Testis (tissue), 3 donors: ENCODE results near the gene SIRT4. TPM values are rescaled to one million over a fixed set of nuclear protein-coding genes. Genes with fewer than 3 reads are reported as not detected.

ENCODE experiments used
- DNase-seq: peaks from one replicate; pipeline ENCODE4 v3.0.0-alpha.2; 2019
- H3K27ac ChIP-seq, 2 donors: fragments of 200-600 bp; sonication (generic); one replicate each; pipeline ENCODE4 v1.5.1; 2019
- H3K27me3 ChIP-seq: fragments of 200-600 bp; sonication (generic); one replicate; pipeline ENCODE4 v1.5.1; 2019
- H3K36me3 ChIP-seq: fragments of 200-600 bp; sonication (generic); one replicate; pipeline ENCODE4 v1.5.1; 2017; ENCODE audit warnings: low read depth; ENCODE audit errors: missing control alignments
- H3K4me1 ChIP-seq: fragments of 200-600 bp; sonication (generic); one replicate; pipeline ENCODE4 v1.5.1; 2019
- H3K4me3 ChIP-seq, 2 donors: fragments of 200-600 bp; sonication (generic); one replicate each; pipeline ENCODE4 v1.5.1; 2017 to 2019
- H3K9me3 ChIP-seq: fragments of 200-600 bp; sonication (generic); one replicate; pipeline ENCODE4 v1.5.1; 2017
- POLR2A ChIP-seq: fragments of 450-650 bp; IDR thresholded peaks from one replicate; pipeline ENCODE4 v1.6.1; 2017; ENCODE audit warnings: antibody characterized with exemption, mild to moderate bottlenecking, moderate library complexity
- WGBS, 2 donors: methylation state at CpG; one replicate each; pipeline ENCODE4 v1.1.5; 2018; 5-methylcytosine and 5-hydroxymethylcytosine counted together
- intact Hi-C: fragments of 100-400 bp; cut with DNase I; formaldehyde crosslinking; loops from one replicate; pipeline ENCODE4 v1.15.1; 2023; ENCODE audit warnings: low total_unique reads
- polyA plus RNA-seq: library from polyadenylated mRNA; stranded (reverse); fragments of 350-450 nt; fragmentation: Illumina TruSeq; extraction: RNeasy Lipid Tissue Mini Kit (QIAGEN cat#74804); gene quantifications from one replicate; pipeline ENCODE4 v1.2.3, GENCODE V29; 2014; ENCODE audit warnings: low read depth, low replicate concordance; ENCODE audit not compliant: insufficient read depth
- total RNA-seq, 2 donors: library from RNA; depleted of rRNA; stranded (reverse); fragments of >200 nt; gene quantifications; one replicate each; pipeline ENCODE4 v1.2.3, GENCODE V29; 2016
- TF ChIP-seq, protein P1 (sequence below), 3 experiments: fragments of 450-650 bp in 2 of 3; fragments of 200-600 bp in 1 of 3; sonication (generic) in 1 of 3; IDR thresholded peaks; one replicate each; pipeline ENCODE4 v1.5.1; 2016 to 2019; ENCODE audit warnings: antibody characterized with exemption in 3 of 3, mild to moderate bottlenecking in 2 of 3, moderate library complexity in 1 of 3

SIRT4 gene
- total and polyA plus RNA-seq, 3 donors from 2014 or later = 3.3 to 10.0 (median 5.0) TPM

DNA sequence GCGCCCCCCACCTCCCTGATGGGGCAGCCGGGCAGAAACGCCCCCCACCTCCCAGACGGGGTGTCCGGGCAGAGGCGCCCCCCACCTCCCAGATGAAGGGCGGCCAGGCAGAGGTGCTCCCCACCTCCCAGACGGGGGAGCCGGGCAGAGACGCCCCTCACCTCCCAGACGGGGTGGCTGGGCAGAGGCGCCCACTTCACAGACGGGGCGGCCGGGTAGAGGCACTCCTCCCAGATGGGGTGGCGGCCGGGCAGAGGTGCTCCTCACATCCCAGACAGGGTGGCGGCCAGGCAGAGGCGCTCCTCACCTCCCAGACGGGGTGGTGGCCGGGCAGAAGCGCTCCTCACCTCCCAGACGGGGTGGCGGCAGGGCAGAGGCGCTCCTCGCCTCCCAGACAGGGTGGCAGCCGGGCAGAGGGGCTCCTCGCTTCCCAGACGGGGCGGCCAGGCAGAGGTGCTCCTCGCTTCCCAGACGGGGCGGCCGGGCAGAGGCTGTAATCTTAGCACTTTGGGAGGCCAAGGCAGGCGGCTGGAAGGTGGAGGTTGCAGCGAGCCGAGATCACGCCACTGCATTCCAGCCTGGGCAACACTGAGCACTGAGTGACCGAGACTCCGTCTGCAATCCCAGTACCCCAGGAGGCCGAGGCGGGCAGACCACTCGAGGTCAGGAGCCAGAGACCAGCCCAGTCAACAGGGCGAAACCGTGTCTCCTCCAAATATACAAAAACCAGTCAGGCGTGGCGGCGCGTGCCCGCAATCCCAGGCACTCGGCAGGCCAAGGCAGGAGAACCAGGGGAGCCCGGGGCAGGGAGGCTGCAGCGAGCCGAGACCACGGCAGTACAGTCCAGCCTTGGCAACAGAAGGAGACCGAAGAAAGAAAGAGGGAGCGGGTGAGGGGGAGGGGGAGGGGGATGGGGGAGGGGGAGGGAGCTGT, 23.7 kb upstream of the SIRT4 start:
- TF ChIP-seq POLR2A = no peak
- TF ChIP-seq, protein P1, sequence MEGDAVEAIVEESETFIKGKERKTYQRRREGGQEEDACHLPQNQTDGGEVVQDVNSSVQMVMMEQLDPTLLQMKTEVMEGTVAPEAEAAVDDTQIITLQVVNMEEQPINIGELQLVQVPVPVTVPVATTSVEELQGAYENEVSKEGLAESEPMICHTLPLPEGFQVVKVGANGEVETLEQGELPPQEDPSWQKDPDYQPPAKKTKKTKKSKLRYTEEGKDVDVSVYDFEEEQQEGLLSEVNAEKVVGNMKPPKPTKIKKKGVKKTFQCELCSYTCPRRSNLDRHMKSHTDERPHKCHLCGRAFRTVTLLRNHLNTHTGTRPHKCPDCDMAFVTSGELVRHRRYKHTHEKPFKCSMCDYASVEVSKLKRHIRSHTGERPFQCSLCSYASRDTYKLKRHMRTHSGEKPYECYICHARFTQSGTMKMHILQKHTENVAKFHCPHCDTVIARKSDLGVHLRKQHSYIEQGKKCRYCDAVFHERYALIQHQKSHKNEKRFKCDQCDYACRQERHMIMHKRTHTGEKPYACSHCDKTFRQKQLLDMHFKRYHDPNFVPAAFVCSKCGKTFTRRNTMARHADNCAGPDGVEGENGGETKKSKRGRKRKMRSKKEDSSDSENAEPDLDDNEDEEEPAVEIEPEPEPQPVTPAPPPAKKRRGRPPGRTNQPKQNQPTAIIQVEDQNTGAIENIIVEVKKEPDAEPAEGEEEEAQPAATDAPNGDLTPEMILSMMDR (IDR thresholded peaks at IDR 0.05) = no peak
- Histone ChIP-seq H3K4me3 (no peak overlapping the region), H3K4me1 (no peaks in the 10 kb centered on the region), H3K36me3 (no peaks in the 10 kb centered on the region), H3K27ac (no peak overlapping the region), H3K27me3 (no peaks in the 10 kb centered on the region), H3K9me3 (no peaks in the 10 kb centered on the region)
- 63 to 91% methylated on average over 21 to 56 of the region's 57 CpGs for WGBS, 2 donors
- intact Hi-C loops = no loop called here
- DNase-seq = no peak

DNA sequence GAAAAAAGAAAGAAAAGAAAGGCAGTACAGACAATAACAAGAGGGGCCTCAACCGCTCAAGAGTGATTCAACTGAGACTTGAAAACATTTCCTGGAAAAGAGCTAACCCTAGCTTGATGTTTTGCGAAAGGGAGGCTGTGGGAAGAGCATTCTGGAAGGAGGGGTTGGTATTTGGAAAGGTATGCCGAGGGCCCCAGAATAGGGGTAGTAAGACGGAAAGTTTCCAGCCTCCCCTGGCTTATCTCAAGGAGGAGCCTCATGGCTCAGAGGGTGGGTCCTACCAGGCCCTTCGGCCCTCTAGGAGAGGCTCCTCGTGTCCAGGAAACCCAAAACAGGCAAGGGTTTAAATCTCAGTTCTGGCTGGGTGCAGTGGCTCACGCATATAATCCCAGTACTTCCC, 18.8 kb upstream of the SIRT4 start:
- no peaks in the 10 kb centered on the region for H3K27me3 ChIP-seq
- H3K4me1 ChIP-seq = no peaks in the 10 kb centered on the region
- H3K27ac ChIP-seq = no peak overlapping the region
- no peak for TF ChIP-seq POLR2A
- TF ChIP-seq, protein P1 (IDR thresholded peaks at IDR 0.05) = no peak
- no peaks in the 10 kb centered on the region for H3K9me3 ChIP-seq
- no peaks in the 10 kb centered on the region for H3K36me3 ChIP-seq
- intact Hi-C loops = no loop called here
- 73 to 87% methylated on average over 7 of the region's 7 CpGs for WGBS, 2 donors
- no peak for DNase-seq
- H3K4me3 ChIP-seq = no peak overlapping the region

DNA sequence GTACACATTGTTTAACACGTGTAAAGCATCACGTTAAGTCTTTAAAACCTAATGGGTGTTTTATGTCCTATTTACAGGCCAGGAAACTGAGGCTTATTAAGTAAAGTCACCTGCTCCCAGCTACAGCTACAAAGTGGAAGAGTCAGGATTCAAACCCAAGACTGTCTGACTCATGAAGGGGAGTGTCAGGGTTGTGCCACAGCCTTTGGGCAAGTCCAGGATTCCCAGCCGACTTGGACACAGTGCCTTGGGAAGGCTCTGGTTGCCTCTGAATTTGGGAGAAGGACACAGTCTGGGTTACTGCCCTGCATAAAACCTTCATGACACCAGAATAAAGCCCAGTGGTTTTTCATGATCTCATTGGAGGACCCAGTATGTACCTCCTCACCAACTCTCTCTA, 17.7 kb upstream of the SIRT4 start:
- no peak overlapping the region for H3K4me3 ChIP-seq
- no peaks in the 10 kb centered on the region for H3K27me3 ChIP-seq
- no peak overlapping the region for H3K27ac ChIP-seq
- H3K9me3 ChIP-seq = no peaks in the 10 kb centered on the region
- 82 to 92% methylated on average over 3 of the region's 3 CpGs for whole genome bisulfite sequencing, 2 donors
- intact Hi-C loops = no loop called here
- no peak for TF ChIP-seq POLR2A
- TF ChIP-seq, protein P1 (IDR thresholded peaks at IDR 0.05) = no peak
- H3K36me3 ChIP-seq = no peaks in the 10 kb centered on the region
- no peaks in the 10 kb centered on the region for H3K4me1 ChIP-seq
- DNase-seq = no peak

DNA sequence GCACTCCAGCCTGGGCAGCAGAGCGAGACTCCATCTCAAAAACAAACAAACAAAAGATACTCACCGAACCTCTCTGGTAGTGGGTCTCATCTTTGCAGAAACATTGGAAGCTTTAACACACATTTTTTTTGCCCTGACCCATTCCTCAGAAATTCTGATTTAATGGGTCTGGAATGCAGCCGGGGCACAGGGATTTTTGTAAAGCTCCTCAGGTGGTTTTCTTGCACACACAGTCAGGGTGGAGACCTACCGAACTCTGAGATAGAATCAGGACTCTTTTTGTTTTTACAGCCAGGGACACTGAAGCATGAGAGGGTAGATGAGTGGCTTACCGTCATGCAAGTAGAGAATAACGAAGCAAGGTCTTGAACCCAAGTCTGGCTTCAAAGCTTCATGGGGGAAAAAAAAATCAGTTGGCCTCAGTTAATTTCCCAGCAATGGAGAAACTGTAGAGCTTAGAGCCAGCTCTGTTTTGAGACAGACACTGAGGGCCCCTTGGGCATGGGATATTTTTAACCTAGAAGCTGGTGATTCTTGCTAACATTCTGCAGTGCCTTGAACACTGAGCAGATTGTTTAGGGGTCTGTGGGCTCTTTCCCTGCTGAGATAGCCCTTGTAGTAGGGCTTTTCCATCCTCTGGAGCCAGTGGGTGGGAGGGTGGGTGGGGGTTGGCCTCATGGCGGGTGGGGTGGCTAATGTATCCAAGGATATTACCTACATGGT, 15.2 kb upstream of the SIRT4 start:
- TF ChIP-seq, protein P1 (IDR thresholded peaks at IDR 0.05) = no peak
- no peak for TF ChIP-seq POLR2A
- intact Hi-C loops = no loop called here
- Histone ChIP-seq H3K36me3 (no peaks in the 10 kb centered on the region), H3K4me1 (peaks cover 6% of the 10 kb centered on the region), H3K27ac (no peak overlapping the region), H3K4me3 (no peak overlapping the region), H3K27me3 (no peaks in the 10 kb centered on the region), H3K9me3 (no peaks in the 10 kb centered on the region)
- WGBS, 2 donors = 69 to 77% methylated on average over 7 of the region's 7 CpGs
- DNase-seq = no peak
